Esophagus muscularis mucosa (tissue), 4 donors: Measurements from ENCODE around the gene WBP1L.

Experiments
- CTCF ChIP-seq, 3 experiments: fragments of 200-600 bp in 2 of 3; fragments of 450-650 bp in 1 of 3; sonication (generic) in 2 of 3; IDR thresholded peaks; one replicate each; pipeline ENCODE4 v1.5.1; 2017 to 2019; ENCODE audit warnings: antibody characterized with exemption in 3 of 3, mild to moderate bottlenecking in 2 of 3, moderate library complexity in 1 of 3
- EP300 ChIP-seq: sonication (generic); formaldehyde crosslinking; IDR thresholded peaks from one replicate; pipeline ENCODE4 v1.6.1; 2017; ENCODE audit warnings: antibody characterized with exemption
- POLR2A ChIP-seq: fragments of 450-650 bp; IDR thresholded peaks from one replicate; pipeline ENCODE4 v1.6.1; 2017; ENCODE audit warnings: antibody characterized with exemption, moderate library complexity, mild to moderate bottlenecking, low read depth
- POLR2AphosphoS5 ChIP-seq, 2 donors: sonication (generic); formaldehyde crosslinking; IDR thresholded peaks; one replicate each; pipeline ENCODE4 v1.6.1; 2017; ENCODE audit warnings: antibody characterized with exemption in 2 of 2

DNA sequence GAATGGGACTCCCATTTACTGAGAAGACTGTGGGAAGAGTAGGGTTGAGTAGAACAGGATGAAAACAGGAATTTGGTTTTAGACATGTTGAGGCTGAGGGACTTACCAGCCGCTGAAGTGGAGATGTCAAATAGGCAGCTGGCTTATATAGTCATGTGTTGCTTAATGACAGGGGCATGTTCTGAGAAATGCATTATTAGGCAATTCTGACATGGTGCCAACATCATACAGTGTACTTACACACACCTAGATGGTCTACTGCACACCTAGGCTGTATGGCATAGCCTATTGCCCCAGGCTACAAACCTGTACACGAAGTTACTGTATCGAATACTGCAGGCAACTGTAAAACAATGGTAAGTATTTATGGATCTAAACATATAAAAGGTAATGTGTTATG is 47.0 kb upstream of the WBP1L start:
- TF ChIP-seq EP300 (no peak), POLR2AphosphoS5 (IDR thresholded peaks at IDR 0.05) (no peak), CTCF (IDR thresholded peaks at IDR 0.05) (no peak), POLR2A (no peak)
